HG03066 (cell line): ENCODE data around the gene PSG5.
"Not testable (repeated sequence)": the region's sequence is repeated elsewhere in the genome, so short reads cannot be mapped to it uniquely, and the experiment has no call there.

Source experiments
- ATAC-seq: cut with Tn5 transposase; IDR thresholded peaks from one replicate; pipeline ENCODE4 v1.9.1; 2021; ENCODE audit warnings: low read depth; ENCODE audit not compliant: unreplicated experiment

PSG5 gene

DNA sequence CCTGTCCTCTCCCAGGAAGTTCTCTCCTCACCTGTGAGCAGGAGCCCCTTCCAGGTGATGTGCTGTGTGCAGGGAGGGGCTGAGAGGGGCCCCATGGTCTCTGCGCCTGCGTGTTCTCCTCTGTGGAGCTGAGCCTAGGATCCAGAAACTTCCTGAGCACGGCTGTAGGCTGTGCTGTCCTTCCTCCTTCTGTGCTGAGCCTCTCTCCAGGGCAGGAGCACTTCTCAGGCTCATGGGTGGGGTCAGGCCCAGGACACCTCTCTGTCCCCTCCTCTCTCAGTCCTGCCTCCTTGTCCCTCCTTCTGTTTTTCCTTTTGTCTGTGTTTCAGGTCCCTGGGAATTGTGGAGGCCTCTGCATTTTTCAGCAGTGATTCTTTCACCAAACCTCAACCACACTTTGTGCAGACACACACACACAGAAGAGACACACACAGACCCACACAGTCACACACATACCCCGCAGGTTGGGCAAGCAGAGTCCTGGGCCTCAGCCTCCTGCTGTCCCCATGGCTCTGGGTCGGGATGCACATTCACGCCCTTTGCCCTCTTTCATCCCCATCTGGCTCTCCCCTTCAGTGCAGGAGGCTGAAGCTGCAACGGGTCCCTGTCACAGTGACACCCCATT lies at the start of gene PSG5:
TSS of gene PSG5 (minus strand) at position 226 of the 625 bp plus-strand sequence. CDS start at position 95, 131 bp downstream.
- ATAC-seq = not testable (repeated sequence)

DNA sequence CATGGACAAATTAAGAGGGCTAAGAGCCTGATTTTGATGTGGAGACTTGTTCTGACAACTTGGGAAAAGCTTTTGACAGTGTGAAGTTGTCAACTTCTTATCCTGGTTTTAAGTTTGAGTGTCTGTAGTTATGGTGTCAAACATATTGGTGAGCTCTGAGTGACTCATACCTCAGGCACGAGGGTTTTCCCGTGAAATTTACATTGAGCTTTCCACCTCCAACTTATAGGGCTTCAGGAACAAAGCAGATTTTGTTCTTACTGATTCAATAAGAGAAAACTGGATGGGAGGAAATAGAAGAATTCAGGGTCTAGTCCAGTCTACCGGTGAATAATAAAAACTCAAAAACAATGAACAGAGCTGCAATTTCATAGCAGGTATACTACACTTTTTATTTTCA lies 49.4 kb upstream of the PSG5 start:
- ATAC-seq = not testable (repeated sequence)

DNA sequence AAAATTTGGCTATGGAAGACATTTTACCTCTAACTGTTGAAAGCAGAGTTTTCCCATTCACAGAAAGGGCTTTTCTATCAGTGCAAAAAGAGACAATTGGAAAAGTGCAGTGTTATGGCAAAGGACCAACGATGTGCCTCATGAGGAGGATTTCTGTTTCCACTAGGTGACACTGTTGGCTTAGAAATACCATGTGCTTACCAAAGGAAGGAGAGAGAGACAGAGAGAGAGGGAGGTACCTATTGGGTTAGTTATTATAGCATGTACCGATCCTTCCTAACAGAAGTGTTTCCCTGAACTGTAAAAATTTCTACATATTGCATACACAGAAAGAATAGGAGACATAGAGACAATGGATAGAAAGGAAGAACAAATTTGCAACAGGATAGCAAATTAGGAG lies 43.0 kb upstream of the PSG5 start:
- no peak for ATAC-seq

DNA sequence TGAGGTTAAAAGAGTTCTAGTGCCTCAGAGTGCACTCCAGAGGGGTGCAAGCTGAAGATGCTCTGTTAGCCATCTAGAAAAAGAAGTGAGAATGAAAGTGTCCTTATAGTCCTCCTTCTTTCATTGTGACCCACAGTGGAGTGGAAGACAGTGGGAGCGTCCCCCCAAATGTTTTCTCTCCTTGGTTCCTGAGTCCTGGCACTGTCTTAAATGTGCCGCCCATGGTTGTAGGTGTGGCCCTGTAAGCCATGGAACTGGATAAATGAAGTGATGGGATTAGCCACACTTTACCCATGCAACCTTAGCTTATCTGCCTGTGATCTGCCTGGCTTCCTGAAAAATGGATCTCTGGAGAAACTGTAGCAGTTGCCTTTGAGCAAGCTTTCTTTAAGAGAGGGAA lies 42.4 kb upstream of the PSG5 start:
- ATAC-seq = not testable (repeated sequence)

DNA sequence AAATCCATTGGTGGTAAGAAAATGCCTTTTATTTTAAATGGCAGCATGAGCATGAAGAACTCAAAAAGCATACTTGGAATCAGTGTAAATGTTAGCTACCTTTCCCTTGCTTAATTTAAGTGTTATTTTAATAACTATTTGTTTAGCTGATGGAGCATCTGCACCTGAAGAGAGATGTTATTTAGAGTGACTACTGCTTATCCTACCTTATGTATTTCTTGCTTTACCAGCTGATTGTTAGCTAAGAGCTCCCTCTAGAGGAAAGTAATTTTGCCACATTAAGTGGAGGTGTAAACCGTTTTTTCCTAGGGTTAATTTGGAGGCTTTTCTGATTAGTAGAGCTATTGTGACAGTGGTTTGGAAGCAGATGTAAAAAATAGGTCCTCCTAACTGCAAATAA lies 40.6 kb upstream of the PSG5 start:
- ATAC-seq = not testable (repeated sequence)

DNA sequence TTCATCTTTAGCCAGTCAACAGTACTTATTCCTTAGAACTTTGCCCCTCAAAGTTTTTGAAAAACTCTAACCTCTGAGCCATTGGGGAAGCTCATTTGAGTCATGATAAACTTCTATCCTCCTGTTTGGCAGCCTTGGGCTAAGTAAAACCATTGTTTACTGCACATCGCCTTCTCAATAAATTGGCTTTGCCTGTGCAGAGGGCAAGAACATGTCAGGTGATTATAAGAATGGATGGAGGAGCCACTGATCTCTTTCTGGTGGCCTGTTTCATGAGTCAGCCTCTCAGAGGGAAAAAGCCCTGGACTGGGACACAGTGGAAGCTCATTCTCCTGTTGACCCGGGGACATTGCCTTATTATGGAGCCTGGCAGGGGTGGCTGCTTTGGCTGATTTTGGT lies 38.5 kb upstream of the PSG5 start:
- no peak for ATAC-seq

DNA sequence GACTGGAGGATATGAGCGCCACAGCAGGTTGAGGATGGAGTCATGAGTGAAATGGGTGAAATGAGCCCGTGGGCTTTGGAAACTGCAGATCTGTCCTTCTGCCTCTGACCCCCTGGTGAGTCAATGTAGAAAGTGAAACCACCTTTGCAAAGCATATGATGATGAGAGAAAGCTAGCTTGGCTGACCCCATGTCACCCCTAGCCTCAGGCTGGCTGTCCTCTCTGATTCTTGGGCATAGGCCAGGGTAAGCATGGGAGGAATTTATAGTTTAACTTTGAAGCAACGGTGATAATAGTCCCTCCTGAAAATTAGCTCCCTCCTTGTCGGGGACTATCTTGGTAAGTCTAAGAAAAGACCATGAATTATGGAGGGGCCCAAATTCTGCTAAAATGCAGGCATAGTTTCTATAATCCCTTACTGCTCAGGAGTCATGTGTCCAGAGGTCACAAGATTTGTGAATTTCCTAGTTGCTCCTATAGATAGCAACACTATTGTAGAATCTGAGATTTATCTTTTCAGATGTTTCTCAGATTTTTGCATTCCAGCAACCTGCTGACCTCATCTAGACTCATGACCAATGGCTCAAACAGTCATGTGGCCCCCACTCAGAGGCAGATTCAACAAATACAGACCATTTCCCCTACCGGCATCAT lies 38.0 kb upstream of the PSG5 start:
- ATAC-seq = not testable (repeated sequence)

DNA sequence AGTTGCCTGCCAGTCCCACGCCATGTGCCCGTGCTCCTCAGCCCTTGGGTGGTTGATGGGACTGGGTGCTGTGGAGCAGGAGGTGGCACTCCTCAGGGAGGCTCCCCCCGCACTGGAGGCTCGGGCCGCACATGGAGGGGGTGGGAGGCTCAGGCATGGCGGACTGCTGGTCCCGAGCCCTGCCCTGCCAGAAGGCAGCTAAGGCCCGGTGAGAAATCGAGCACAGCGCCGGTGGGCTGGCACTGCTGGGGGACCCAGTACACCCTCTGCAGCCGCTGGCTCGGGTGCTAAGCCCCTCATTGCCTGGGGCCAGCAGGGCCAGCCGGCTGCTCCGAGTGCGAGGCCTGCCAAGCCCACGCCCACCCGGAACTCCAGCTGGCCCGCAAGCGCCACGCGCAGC lies 35.6 kb upstream of the PSG5 start:
- not testable (repeated sequence) for ATAC-seq

DNA sequence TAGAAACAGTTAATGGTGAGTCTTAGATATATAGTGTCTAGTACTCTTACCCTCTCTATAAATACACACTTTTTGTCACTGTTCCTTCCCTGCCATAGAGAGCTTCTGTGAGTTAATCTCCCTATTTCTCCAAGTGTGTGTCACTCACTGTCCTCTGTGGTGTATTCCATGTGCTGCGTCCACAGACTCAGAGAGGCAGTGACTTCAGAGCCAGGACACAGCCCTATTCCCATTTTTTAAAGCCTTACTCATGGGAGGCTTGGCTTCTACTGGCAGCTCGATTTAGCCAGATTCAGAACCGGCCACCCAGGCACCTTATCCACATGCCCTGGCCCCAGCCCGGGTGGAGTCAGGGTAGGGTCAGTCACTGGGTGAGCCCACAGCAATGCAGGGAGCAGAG lies 32.8 kb upstream of the PSG5 start:
- ATAC-seq = not testable (repeated sequence)

DNA sequence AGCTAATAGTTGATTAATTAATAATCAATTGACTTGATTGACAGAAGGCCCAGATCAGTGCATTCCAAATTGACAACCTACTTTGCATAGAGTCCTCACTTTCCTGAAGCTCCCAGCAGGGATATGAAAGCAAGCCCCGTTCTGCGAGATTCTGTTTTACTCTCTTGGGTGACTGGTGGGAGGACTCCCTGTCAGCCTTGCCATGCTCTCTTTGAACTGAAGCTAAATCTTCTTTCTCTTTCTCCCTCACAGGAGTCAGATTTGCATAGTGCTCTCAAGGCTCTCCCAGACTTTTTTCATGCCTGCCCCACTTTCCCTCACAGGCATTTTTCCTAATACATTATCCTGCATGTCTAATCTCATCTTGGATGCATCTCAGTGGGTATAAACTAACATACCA lies 29.5 kb upstream of the PSG5 start:
- not testable (repeated sequence) for ATAC-seq

DNA sequence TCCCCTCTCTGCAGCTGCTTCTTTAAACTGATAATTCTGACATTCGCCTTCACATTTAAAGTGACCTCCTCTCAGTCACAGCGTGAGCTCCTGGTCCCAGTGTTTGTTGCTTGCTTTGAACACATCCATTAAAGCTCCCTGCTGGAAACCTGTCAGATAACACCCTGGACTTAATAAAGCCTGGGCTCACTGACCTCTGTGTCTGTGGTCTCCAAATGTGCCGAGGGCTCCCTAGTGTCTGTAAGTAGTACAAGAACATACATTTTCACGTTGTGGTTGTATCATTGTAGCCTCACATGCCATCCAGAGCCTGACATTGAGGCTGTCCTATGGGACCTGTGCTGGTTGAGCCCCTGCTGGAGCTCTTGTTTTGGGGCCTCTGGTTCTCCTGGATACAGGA lies 21.7 kb upstream of the PSG5 start:
- ATAC-seq = no peak

DNA sequence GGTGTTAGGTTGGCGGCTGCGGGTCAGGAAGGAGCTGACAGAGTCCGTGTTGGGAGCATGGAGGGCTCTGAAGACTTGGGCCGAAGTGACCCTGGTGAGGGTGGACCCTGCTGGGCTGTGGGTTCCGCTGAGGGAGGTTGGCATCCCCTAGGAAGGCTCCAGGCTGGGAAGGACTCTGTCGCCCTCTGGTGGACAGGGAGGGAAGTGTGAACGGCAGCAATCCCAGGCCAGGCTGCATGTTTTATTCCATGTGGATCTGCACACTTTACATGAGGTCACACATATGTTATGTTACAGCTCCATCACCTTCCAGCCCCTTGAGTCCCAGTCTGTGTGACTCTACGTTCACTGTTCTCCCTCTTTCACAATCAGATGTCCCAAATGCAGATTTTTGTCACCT lies 20.8 kb upstream of the PSG5 start:
- ATAC-seq = not testable (repeated sequence)

DNA sequence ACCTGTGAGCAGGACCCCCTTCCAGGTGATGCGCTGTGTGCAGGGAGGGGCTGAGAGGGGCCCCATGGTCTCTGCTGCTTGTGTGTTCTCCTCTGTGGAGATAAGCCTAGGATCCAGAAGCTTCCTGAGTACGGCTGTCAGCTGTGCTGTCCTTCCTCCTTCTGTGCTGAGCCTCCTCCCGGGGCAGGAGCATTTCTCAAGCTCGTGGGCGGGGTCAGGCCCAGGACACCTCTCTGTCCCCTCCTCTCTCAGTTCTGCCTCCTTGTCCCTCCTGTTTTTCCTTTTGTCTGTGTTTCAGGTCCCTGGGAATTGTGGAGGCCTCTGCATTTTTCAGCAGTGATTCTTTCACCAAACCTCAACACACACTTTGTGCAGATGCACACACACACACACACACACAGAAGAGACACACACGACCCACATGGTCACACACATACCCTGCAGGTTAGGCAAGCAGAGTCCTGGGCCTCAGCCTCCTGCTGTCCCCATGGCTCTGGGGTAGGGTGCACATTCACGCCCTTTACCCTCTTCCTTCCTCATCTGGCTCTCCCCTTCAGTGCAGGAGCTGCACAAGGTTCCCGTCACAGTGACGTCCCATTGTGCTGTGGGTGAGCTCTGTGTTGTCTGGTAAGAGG lies 19.3 kb upstream of the PSG5 start, which contains the start of gene PSG4:
TSS of gene PSG4 (minus strand) at position 168 of the 635 bp plus-strand sequence. CDS start at position 66, 102 bp downstream.
- not testable (repeated sequence) for ATAC-seq

DNA sequence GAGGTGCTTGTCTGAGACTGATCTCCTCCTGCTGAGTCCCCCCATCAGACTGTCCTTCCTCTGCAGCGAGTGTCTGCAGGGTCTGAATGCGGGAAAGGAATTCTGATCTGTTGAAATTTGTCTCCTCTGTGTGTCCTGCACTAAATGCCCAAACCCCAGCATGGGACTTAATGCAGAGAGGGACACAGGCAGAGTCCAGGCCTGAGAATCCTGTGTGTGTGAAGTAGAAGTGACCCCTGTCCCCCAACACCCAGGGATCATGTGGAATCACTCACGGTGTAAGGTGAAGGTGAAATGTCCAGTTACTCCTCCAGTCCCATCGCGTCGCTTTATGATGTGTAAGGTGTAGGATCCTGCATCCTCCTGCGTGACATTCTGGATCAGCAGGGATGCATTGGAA lies 17.3 kb upstream of the PSG5 start:
- ATAC-seq = not testable (repeated sequence)

DNA sequence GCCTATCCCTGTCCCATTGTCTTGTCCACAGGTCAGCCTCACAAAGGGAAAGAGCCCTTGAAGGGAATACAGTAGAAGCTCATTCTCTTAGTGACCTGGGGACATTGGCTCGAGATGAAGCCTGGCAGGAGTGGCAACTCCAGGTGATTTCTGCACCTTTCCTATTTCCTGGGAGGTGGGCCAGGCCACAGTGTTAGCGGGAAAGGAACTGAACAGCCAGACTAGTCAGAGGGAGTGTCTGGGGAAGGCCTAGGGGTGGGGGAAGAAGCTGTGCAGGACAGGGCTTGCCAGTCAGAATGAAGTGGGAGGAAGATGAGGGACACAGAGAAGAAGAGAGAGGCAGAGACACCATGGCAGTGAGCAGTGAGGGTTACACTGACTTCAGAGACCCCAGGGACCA lies 15.6 kb upstream of the PSG5 start:
- ATAC-seq = not testable (repeated sequence)

DNA sequence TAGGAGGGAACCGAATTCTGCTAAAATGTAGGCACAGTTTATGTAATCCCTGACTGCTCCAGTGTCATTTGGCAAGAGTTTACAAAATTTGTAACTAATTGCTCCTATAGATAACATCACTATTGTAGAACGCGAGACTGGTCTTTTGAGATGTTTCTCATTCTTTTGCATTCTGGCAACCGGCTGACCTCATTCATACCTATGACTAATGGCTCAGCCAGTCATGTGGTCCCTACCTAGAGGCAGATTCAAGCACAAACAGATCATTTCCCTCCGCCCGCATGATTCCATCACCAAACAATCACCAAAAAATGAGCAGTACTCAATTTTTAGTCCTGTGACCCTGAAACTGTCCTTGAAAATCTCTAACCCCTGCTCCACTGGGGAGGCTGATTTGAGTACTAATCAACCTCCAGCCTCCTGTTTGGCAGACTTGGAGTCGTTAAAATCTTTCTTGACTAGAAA lies 15.0 kb upstream of the PSG5 start:
- ATAC-seq = not testable (repeated sequence)

DNA sequence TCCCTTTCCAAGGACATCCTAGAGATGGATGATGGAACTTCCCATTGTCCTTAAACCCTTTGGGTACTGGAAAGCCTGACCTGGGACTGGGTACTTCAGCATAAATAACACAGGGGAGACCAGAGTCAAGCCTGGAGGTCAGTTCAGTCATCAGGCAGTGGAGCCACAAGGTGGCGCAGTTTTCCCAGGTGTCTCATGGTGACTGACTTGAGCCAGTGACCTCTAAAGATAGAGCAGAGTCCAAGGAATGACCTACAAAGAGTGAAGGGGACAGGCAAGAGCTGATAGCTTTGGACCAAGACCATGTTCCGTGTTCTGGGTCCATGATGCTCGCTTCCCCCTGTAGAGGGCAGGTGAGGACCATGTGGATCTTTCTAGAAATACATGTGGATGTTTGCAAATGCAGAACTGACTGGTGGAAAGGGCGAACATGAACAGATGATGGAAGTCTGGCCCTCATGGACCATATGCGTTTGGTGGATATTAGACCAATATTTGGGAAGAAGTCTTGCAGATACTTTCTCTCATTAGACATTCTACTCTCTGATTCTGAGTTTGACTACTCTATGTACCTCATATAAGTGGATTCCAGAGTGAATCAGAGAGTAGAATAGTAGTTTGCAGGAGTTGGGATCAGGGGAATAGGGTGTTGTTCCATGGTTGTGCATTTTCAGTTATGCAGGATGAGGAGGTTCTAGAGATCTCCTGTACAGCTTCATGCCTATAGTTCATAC lies 12.5 kb upstream of the PSG5 start:
- ATAC-seq = not testable (repeated sequence)

DNA sequence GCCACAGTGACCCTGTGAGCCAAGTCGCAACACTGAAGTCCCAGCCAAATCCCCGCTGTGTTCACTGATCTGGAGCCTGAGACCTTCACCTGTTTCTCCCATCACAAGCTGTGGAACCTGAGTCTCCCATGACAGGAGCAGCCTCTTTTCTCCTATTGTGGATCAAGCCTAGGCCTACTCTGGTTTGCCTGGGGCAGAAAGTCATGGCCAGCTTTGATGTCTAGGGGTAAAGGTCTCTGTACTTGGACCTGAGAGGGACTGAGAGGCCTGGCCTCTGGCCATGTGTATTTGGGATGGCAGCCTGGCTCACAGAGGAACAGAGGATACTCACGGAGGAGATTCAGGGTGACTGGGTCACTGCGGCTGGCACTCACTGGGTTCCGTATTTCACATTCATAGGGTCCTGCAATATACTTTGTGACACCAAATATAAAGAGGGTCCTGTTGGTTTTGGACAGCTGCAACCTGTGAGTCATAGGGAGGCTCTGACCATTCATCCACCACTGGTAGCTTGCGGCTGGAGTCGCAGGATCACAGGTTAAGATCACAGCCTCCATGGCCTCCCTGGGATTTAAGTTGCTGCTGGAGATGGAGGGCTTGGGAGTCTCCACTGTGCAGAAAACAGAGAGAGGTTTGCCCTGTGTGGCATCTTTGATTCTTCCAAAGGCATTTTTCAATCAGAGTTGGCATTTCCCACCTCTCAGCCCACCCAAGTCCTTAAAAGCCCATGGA lies 11.5 kb upstream of the PSG5 start:
- not testable (repeated sequence) for ATAC-seq

DNA sequence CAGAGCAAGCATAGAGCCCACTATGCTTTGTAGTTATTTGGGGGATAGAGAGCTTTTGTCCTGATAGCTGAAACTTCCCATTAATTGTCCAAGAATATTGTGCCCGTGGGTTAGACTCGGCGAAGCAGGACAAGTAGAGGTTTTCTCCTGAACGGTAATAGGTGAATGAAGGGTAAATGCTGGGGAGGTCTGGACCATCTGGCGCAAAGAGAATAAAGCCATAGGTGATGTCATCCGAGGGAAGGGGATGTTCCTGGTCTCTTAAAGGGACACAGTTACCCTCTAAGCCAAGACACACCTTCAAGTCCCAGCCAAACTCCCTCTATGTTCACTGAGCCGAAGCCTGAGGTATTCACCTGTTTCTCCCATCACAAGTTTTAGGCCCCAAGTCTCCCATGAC lies 8.1 kb upstream of the PSG5 start:
- not testable (repeated sequence) for ATAC-seq
